ENCODE data around the gene PML.
A peak's percentile ranks its signal among the peaks of the same experiment; 100 is the strongest.
"Not testable (repeated sequence)": the region's sequence is repeated elsewhere in the genome, so short reads cannot be mapped to it uniquely, and the experiment has no call there.

PML gene

DNA sequence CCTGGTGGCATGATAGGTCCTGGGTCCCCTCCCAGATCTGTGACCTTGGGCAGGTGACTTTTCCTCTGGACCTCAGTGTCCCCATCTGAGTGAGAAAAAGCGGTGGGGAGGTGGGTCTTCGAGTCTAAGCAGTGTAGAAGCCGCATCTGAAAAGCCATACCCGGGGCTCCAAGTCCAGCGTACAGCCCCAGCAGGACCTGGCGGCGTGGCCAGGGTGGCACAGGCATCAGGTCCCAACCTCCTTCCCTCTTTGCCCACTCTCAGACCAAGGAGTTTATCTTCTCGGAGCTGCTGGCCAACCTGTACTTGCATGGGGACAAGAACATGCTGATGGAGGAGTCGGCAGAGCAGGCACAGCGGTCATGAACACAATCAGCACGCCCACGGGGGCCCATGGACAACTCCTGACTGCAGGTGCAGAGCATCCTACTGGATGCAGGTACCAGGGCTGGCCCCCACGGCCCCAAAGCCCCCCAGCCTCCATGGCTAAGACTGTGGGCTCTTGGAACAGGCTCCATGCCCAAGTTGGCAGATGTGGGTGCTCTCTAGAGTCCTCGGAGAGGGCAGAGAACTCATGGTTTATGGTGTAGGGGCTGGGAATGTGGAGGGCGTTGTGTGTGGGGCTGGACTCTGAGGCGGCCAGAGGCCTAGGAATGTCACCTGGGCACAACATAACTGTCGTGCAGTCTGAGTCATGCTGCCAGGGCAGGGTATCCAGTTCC lies 69.1 kb downstream of the PML start:
- not testable (repeated sequence) for DNase-seq

DNA sequence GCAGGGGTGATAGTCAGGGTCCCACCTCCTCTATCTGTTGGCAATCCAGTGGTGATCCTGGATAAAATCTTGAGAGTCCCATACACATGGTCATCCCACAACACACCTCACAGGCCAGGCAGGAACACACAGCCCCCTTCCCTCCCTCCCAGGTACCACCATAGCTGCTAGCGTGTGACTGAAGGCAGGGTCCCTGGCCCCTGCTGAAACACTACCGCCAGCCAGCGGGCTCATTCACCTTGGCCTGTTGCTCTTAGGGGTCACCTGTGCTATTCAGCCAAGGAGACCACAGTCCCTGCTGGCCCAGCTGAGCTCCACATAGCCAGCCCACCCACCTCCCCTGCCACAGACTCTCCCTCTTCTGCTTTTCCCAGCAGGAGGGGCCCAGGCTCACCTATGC lies 69.7 kb downstream of the PML start:
- not testable (repeated sequence) for DNase-seq

DNA sequence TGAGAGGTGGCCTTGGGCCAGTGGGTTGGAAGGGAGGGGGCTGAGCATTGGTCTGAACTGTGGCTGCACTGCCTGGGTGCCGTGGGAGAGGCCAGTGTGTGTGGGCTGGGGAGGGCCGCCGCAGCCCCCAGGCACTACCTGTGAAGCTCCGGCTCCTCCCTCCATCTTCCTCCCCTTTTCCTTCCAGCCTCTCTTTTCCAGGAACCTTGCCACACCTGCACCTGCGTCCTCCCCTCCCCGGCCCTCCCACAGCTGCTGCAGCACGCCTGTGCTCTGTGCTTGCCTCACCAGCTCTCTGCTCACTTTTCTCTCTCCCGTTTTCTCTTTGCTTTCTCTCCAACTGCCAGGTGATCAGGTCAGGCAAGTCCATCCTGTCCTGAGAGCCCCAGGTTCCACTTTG lies 70.3 kb downstream of the PML start:
- peak; percentile 53 for DNase-seq

GRCh38 chr15:74065684-74066411 lies 71.3 kb downstream of the PML start:
- not testable (repeated sequence) for DNase-seq

DNA sequence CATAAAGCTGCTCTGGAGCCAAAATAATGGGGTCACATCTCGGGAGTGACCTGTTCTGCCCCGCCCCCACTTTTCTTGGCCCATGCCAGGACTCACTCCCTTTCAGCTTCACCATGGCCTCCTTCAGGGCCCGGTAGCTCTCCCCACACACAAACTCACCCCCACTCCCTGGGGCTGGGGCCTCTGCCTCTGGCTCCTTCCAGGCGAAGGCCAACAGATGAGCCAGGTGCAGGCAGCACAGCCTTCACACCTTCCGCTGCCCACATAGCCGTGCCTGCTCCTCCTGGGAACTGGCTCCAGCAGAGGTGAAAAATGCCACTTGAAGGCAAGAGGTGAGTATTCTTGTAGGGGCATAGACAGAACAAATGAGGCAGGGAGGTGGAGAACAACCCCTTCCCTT lies 77.1 kb downstream of the PML start:
- not testable (repeated sequence) for DNase-seq

DNA sequence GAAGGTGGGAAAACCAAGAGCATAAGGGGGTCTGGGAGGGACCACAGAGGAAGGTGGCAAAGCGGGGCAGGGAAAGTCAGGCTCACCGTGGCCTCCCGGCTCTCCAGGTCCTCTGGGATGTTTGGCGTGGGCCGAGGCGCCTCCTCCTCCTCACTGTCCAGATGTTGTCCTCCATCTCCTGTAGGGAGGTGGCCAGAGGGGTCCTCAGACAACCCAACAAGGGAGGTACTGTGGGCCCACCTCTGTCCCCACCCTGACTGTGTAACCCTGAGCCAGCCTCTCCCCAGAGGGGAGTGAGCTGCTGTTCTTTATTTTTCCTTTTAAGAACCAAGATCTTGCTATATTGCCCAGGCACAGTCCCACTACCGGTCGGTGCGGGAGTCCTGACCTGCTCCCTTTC lies 77.6 kb downstream of the PML start:
- DNase-seq, result not testable (repeated sequence)

GRCh38 chr15:74072614-74073337 lies 78.3 kb downstream of the PML start:
- not testable (repeated sequence) for DNase-seq

- DNase-seq, result not testable (repeated sequence)
These were observed 81.3 kb downstream of the PML start for GRCh38 chr15:74075781-74076180.

DNA sequence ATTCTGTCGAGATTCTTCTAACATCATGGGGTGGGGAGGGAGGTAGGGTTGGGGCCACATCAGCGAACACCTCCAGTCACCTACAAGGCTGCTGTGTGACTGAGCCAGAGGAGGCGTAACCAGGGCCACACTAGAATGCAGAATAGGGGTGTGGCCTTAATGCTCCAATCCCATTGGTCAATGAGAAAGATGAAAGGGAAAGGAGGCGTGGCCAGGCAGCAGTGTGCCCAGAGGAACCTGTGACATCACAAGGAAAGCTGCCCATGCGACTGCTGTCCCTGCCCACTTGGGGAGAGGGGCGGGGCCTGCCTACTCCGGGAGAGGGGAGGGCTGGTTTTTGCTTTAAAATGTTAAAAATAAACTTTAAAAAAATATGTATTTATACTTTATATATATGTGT lies 87.9 kb downstream of the PML start, which contains the start of gene GOLGA6A:
TSS of gene GOLGA6A (minus strand) at position 101 of the 400 bp plus-strand sequence. CDS start at position 60, 41 bp downstream.
- DNase-seq, result not testable (repeated sequence)

- DNase-seq, result not testable (repeated sequence)
These were observed 100.1 kb downstream of the PML start for GRCh38 chr15:74094567-74094966.

- not testable (repeated sequence) for DNase-seq
These were observed 101.1 kb downstream of the PML start for GRCh38 chr15:74095610-74096009.

- not testable (repeated sequence) for DNase-seq
These were observed 102.4 kb downstream of the PML start for GRCh38 chr15:74096753-74097474.

All from NCI-H69 (cell line).